Nephron (organoid): ENCODE measurements around the gene RPS5.
A peak's percentile ranks its signal among the peaks of the same experiment; 100 is the strongest.

Experiments
- H3K27ac Mint-ChIP-seq, 3 experiments: 2 replicates each; pipeline ENCODE4 v1.8.0; 2020; ENCODE audit warnings: mixed read lengths in 3 of 3, mild to moderate bottlenecking in 2 of 3, moderate library complexity in 1 of 3
- H3K27me3 Mint-ChIP-seq: 2 replicates; pipeline ENCODE4 v1.8.0; 2021; ENCODE audit warnings: low read depth, mild to moderate bottlenecking, moderate library complexity, mixed read lengths
- H3K36me3 Mint-ChIP-seq: 2 replicates; pipeline ENCODE4 v1.8.0; 2020; ENCODE audit warnings: low read depth, mixed read lengths
- H3K4me1 Mint-ChIP-seq: 2 replicates; pipeline ENCODE4 v1.8.0; 2020; ENCODE audit warnings: mixed read lengths
- H3K4me3 Mint-ChIP-seq, 3 experiments: 2 replicates each; pipeline ENCODE4 v1.8.0; 2020; ENCODE audit warnings: mild to moderate bottlenecking in 3 of 3, mixed read lengths in 3 of 3, moderate library complexity in 2 of 3
- H3K9me3 Mint-ChIP-seq: 2 replicates; pipeline ENCODE4 v1.8.0; 2020; ENCODE audit warnings: mixed read lengths
- TF ChIP-seq, protein P1 (sequence below), 3 experiments: fragments of 200-600 bp; sonication (generic); IDR thresholded peaks; one replicate each; pipeline ENCODE4 v1.5.0; 2021; ENCODE audit warnings: antibody characterized with exemption in 3 of 3; ENCODE audit not compliant: unreplicated experiment in 3 of 3

Gene RPS5

DNA sequence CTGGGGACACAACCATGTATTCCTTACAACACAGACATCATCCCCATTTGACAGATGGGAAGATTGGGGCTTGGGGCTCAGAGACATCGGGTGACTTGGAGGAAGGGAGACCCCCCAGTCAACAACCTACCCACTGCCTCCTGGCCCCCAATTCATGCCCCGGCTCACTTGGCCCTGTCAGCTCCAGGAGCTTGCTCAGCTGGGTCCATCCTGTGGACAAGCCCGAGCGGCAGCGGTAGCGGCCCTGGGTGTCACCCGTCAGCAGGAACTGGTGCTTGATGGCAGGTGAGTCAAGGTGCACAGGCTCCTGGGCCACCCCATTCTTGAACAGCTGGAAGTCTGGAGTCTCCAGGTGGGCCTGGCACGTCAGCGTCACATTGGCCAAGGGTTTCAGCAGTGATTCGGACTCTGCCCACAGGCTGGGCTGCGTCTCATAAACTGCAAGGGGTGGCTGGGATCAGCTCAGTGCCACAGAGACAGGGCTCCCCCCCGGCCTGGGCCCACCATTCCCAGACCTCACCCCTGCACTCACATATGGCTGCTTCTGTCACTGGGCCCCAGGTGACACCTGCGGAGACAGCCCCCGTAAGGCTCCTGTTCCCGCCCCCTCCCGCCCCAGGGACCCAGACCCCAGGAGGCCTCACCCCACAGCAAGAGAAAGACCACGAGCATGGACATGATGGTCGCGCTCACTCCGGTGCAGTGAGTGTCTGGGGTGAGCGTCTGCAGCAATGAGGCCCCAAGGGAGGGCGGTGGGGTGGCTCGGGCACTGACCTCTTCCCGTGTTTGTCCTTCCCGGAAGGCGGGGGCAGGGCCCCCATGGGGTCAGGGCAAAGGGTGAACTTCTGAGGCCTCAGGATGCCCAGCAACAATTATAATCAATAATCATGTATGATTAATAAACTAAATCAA, 34.1 kb upstream of the RPS5 start, which contains the start of gene A1BG:
Gene A1BG, minus strand, starts transcription at position 733 of the 912 bp plus-strand sequence. Its CDS starts 55 bp downstream, at position 678.
- no peaks in the 10 kb centered on the region for H3K27me3 Mint-ChIP-seq
- no peaks in the 10 kb centered on the region for H3K9me3 Mint-ChIP-seq

DNA sequence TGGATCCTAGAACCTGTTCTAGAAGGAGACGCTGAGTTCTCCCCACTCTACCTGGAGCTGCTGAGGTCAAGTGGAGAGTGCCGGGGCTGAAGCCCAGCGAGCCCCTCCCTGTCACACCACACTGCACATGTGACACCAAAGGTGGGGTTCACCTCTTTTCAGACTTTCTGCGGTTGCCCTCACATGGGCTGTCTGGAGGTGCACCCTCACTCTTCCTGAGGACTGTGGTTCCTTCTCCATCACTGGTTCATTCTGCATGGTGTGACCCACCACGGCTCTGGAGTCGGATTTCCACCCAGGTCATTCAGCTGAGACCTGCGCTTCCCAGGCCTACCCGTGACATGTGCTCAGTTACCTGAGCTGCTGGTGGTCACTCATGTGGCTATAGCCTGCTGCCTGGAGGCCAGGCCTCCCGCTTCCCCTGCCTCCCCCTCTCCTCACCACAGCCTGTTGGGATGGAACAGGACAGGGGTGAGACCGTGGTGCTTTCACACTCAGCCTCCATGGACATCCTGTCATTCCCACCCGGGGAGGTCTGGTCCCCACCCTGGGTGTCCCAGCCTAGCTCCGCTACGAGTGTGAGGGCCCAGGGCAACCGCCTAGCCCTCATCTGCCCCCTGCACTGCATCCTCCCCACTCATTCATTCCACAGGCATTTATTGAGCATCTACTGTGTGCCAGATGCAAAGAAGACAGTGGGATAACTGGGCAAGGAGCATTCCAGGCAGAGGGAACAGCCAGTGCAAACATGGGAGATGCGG, 33.2 kb upstream of the RPS5 start:
- TF ChIP-seq, protein P1, sequence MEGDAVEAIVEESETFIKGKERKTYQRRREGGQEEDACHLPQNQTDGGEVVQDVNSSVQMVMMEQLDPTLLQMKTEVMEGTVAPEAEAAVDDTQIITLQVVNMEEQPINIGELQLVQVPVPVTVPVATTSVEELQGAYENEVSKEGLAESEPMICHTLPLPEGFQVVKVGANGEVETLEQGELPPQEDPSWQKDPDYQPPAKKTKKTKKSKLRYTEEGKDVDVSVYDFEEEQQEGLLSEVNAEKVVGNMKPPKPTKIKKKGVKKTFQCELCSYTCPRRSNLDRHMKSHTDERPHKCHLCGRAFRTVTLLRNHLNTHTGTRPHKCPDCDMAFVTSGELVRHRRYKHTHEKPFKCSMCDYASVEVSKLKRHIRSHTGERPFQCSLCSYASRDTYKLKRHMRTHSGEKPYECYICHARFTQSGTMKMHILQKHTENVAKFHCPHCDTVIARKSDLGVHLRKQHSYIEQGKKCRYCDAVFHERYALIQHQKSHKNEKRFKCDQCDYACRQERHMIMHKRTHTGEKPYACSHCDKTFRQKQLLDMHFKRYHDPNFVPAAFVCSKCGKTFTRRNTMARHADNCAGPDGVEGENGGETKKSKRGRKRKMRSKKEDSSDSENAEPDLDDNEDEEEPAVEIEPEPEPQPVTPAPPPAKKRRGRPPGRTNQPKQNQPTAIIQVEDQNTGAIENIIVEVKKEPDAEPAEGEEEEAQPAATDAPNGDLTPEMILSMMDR (IDR thresholded peaks at IDR 0.05; ENCODE audit: unreplicated experiment in 3 of 3), result no peak
- peak overlapping the region in 1 of 3 experiments; percentile 30 for H3K4me3 Mint-ChIP-seq
- no peak overlapping the region for H3K27ac Mint-ChIP-seq
- no peaks in the 10 kb centered on the region for H3K9me3 Mint-ChIP-seq
- no peaks in the 10 kb centered on the region for H3K27me3 Mint-ChIP-seq
- no peaks in the 10 kb centered on the region for H3K4me1 Mint-ChIP-seq
- peaks cover 8% of the 10 kb centered on the region for H3K36me3 Mint-ChIP-seq

More for the DNA sequence above, 34.1 kb upstream of the RPS5 start, which contains the start of gene A1BG:
- Mint-ChIP-seq H3K4me1 (peaks cover 4% of the 10 kb centered on the region), H3K4me3 (peak within 1 kb of the TSS in 1 of 3 experiments; percentile 30), H3K36me3 (peaks cover 8% of the 10 kb centered on the region), H3K27ac (no peak within 1 kb of the TSS)
- TF ChIP-seq, protein P1 (IDR thresholded peaks at IDR 0.05; ENCODE audit: unreplicated experiment in 3 of 3), result no peak

GRCh38 chr19:58354478-58355030, 32.5 kb upstream of the RPS5 start:
- peaks cover 6% of the 10 kb centered on the region for H3K36me3 Mint-ChIP-seq
- H3K27me3 Mint-ChIP-seq, result no peaks in the 10 kb centered on the region
- no peak overlapping the region for H3K27ac Mint-ChIP-seq
- no peaks in the 10 kb centered on the region for H3K9me3 Mint-ChIP-seq
- no peak overlapping the region for H3K4me3 Mint-ChIP-seq
- no peaks in the 10 kb centered on the region for H3K4me1 Mint-ChIP-seq
- TF ChIP-seq, protein P1 (IDR thresholded peaks at IDR 0.05; ENCODE audit: unreplicated experiment in 3 of 3), result no peak

DNA sequence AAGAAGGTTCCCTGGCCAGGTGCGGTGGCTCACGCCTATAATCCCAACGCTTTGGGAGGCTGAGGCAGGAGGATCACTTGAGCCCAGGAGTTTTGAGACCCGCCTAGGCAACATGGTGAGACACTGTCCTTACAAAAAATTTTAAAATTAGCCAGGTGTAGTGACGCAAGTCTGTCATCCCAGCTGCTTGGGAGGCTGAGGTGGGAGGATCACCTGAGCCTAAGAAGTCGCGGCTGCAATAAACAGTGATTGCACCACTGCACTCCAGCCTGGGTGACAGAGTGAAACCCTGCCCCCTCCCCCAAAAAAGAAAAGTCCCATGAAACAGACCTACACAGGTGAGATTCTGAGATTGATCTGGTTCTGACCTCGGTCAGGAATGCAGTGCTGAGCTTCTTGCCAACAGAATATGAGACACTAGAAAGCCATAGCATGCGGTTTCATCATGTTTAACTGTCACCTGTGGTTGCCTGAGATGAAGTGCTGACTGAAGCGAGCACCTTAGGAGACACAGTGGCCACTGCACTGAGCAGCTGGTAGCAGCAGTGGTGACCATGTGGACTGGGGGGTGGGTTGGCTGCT, 31.8 kb upstream of the RPS5 start:
- peaks cover 4% of the 10 kb centered on the region for H3K36me3 Mint-ChIP-seq
- no peaks in the 10 kb centered on the region for H3K4me1 Mint-ChIP-seq
- TF ChIP-seq, protein P1 (IDR thresholded peaks at IDR 0.05; ENCODE audit: unreplicated experiment in 3 of 3), result no peak
- H3K9me3 Mint-ChIP-seq, result no peaks in the 10 kb centered on the region
- no peaks in the 10 kb centered on the region for H3K27me3 Mint-ChIP-seq
- H3K27ac Mint-ChIP-seq, result no peak overlapping the region
- H3K4me3 Mint-ChIP-seq, result no peak overlapping the region

DNA sequence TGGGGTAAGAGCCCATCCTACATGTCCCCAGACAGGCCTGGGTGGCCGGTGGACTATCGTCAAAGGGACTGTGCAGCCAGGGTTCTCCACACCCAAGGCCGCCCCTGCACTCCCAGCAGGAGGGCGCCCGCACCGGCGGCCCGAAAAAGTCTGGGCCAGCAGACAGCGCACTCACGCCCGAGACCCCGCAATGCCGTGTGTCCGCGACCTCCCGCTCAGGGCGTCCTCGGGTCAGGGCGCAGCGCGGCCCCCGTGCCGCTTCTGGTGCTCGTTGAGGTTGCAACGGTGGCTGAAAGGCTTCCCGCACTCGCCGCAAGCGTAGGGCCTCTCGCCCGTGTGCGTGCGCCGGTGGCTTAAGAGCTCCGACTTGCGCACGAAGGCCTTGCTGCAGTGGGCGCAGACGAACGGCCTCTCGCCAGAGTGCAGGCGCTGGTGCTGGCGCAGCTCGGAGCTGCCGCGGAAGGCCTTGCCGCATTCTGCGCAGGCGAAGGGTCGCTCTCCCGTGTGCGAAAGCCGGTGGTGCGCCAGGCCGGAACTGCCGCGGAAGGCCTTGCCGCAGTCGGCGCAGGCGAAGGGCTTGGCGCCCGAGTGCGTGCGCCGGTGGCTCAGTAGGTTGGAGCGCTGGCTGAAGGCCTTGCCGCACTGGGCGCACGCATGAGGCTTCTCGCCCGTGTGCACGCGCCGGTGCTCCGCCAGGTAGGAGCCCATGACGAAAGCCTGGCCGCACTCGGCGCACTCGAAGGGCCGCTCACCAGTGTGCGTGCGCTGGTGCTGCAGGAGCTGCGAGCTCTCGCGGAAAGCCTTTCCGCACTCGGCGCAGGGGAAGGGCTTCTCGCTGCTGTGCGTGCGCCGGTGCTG, 30.9 kb upstream of the RPS5 start:
- H3K27ac Mint-ChIP-seq, result no peak overlapping the region
- no peaks in the 10 kb centered on the region for H3K4me1 Mint-ChIP-seq
- H3K9me3 Mint-ChIP-seq, result no peaks in the 10 kb centered on the region
- H3K36me3 Mint-ChIP-seq, result peaks cover 4% of the 10 kb centered on the region
- H3K4me3 Mint-ChIP-seq, result no peak overlapping the region
- TF ChIP-seq, protein P1 (IDR thresholded peaks at IDR 0.05; ENCODE audit: unreplicated experiment in 3 of 3), result no peak
- no peaks in the 10 kb centered on the region for H3K27me3 Mint-ChIP-seq
